PFSK-1 (cell line): ENCODE data around the gene TSPYL6.

Experiments used
- POLR2AphosphoS5 ChIP-seq: IDR thresholded peaks from 2 replicates; pipeline ENCODE4 v1.6.1; 2012; ENCODE audit warnings: low read depth, mild to moderate bottlenecking, control low read depth, low read length, moderate library complexity
- REST ChIP-seq, 2 experiments: IDR thresholded peaks; 2 replicates each; pipeline versions ENCODE4 v1.6.1 to v1.8.0; 2011 to 2012; ENCODE audit warnings: low read depth in 2 of 2, low read length in 2 of 2, control low read depth in 1 of 2, inconsistent platforms in 1 of 2, mild to moderate bottlenecking in 1 of 2, moderate library complexity in 1 of 2; ENCODE audit not compliant: insufficient read depth in 1 of 2
- SIN3A ChIP-seq: IDR thresholded peaks from 2 replicates; pipeline ENCODE4 v1.6.1; 2012; ENCODE audit warnings: mild to moderate bottlenecking, low read length, moderate library complexity, borderline replicate concordance; ENCODE audit not compliant: insufficient read depth
- TAF1 ChIP-seq: IDR thresholded peaks from 2 replicates; pipeline ENCODE4 v1.6.1; 2012; ENCODE audit warnings: low read length, control low read depth, borderline replicate concordance; ENCODE audit not compliant: insufficient read depth

- TF ChIP-seq TAF1 (no peak), POLR2AphosphoS5 (no peak), REST (IDR thresholded peaks at IDR 0.05; ENCODE audit: insufficient read depth in 1 of 2, low read depth in 2 of 2, low read length in 2 of 2) (no peak), SIN3A (no peak)
These were observed 3.6 kb upstream of the TSPYL6 start for GRCh38 chr2:54259413-54260240.
